ENCODE results near the gene SPACA5. TPM values are rescaled to one million over a fixed set of nuclear protein-coding genes. Genes with fewer than 3 reads are reported as not detected.

The SPACA5 gene
- total and polyA plus RNA-seq, 9 of the 15 experiments (the other 6 are each of a cell fraction or from before 2014, with no cell fraction given), result not detected

- TF ChIP-seq ZBTB2 (IDR thresholded peaks at IDR 0.05) (peak; percentile 95), FOXA3 (CRISPR knock-in tag; conservative IDR thresholded peaks at IDR 0.05 in 1 of 2, IDR thresholded peaks at IDR 0.05 in 1 of 2) (peak in 1 of 2 experiments; percentile 99; a peak in 3 of 4 replicates), PHF8 (IDR thresholded peaks at IDR 0.05; ENCODE audit: borderline replicate concordance, low read length) (peak; percentile 62; the same call in 1 of the 2 replicates), ATF7 (IDR thresholded peaks at IDR 0.05) (peak; percentile 98), POLR2AphosphoS5 (IDR thresholded peaks at IDR 0.05; ENCODE audit: control insufficient read depth, insufficient read depth, low read depth, low read length) (peak; percentile 71), ZEB2 (IDR thresholded peaks at IDR 0.05) (0 out of 2 replicates have a peak, but pooled peaks have one; percentile 11), POLR2G (IDR thresholded peaks at IDR 0.05; ENCODE audit: low read depth, low read length) (peak; percentile 79), POLR2B (IDR thresholded peaks at IDR 0.05; ENCODE audit: low read depth, partially characterized antibody) (peak; percentile 75), NR2C1 (IDR thresholded peaks at IDR 0.05) (peak; percentile 53), NR2C1 (tag; IDR thresholded peaks at IDR 0.05) (no peak), TAF1 (IDR thresholded peaks at IDR 0.05; ENCODE audit: control insufficient read depth, extremely low read depth, insufficient read depth, low read length, severe bottlenecking) (peak; percentile 46)
- TF ChIP-seq, protein P1, sequence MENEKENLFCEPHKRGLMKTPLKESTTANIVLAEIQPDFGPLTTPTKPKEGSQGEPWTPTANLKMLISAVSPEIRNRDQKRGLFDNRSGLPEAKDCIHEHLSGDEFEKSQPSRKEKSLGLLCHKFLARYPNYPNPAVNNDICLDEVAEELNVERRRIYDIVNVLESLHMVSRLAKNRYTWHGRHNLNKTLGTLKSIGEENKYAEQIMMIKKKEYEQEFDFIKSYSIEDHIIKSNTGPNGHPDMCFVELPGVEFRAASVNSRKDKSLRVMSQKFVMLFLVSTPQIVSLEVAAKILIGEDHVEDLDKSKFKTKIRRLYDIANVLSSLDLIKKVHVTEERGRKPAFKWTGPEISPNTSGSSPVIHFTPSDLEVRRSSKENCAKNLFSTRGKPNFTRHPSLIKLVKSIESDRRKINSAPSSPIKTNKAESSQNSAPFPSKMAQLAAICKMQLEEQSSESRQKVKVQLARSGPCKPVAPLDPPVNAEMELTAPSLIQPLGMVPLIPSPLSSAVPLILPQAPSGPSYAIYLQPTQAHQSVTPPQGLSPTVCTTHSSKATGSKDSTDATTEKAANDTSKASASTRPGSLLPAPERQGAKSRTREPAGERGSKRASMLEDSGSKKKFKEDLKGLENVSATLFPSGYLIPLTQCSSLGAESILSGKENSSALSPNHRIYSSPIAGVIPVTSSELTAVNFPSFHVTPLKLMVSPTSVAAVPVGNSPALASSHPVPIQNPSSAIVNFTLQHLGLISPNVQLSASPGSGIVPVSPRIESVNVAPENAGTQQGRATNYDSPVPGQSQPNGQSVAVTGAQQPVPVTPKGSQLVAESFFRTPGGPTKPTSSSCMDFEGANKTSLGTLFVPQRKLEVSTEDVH (IDR thresholded peaks at IDR 0.05; ENCODE audit: low read depth, partially characterized antibody), result peak; percentile 71
- TF ChIP-seq, protein P2, sequence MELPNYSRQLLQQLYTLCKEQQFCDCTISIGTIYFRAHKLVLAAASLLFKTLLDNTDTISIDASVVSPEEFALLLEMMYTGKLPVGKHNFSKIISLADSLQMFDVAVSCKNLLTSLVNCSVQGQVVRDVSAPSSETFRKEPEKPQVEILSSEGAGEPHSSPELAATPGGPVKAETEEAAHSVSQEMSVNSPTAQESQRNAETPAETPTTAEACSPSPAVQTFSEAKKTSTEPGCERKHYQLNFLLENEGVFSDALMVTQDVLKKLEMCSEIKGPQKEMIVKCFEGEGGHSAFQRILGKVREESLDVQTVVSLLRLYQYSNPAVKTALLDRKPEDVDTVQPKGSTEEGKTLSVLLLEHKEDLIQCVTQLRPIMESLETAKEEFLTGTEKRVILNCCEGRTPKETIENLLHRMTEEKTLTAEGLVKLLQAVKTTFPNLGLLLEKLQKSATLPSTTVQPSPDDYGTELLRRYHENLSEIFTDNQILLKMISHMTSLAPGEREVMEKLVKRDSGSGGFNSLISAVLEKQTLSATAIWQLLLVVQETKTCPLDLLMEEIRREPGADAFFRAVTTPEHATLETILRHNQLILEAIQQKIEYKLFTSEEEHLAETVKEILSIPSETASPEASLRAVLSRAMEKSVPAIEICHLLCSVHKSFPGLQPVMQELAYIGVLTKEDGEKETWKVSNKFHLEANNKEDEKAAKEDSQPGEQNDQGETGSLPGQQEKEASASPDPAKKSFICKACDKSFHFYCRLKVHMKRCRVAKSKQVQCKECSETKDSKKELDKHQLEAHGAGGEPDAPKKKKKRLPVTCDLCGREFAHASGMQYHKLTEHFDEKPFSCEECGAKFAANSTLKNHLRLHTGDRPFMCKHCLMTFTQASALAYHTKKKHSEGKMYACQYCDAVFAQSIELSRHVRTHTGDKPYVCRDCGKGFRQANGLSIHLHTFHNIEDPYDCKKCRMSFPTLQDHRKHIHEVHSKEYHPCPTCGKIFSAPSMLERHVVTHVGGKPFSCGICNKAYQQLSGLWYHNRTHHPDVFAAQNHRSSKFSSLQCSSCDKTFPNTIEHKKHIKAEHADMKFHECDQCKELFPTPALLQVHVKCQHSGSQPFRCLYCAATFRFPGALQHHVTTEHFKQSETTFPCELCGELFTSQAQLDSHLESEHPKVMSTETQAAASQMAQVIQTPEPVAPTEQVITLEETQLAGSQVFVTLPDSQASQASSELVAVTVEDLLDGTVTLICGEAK (IDR thresholded peaks at IDR 0.05), result peak; percentile 58; the same call in 1 of the 2 replicates
- TF ChIP-seq, protein P2 (CRISPR knock-in tag; IDR thresholded peaks at IDR 0.05), result no peak
These were observed 2.9 kb upstream of the SPACA5 start, which contains the start of gene ZNF182 (continued) for GRCh38 chrX:48003758-48004457.

Measured in K562 (cell line).